ENCODE data around the gene DCAF5. TPM values are rescaled to one million over a fixed set of nuclear protein-coding genes. Genes with fewer than 3 reads are reported as not detected.
A peak's percentile ranks its signal among the peaks of the same experiment; 100 is the strongest.

DCAF5 gene
- total RNA-seq, 1 donor from 2014 or later, result 67.8 TPM

- intact Hi-C loops (cut with DNase I), result no loop called here
- no peaks in the 10 kb centered on the region for H3K27me3 ChIP-seq
Measured at GRCh38 chr14:69002069-69002468, 150.8 kb downstream of the DCAF5 start.

GRCh38 chr14:69001375-69001774 is 151.5 kb downstream of the DCAF5 start:
- H3K27ac ChIP-seq, result no peak overlapping the region
- H3K36me3 ChIP-seq, result no peaks in the 10 kb centered on the region
- no peaks in the 10 kb centered on the region for H3K9me3 ChIP-seq
- H3K27me3 ChIP-seq, result no peaks in the 10 kb centered on the region
- DNase-seq (ENCODE audit: low spot score in 2 of 2), result no peak
- H3K4me1 ChIP-seq, result peaks cover 10 to 15% of the 10 kb centered on the region in 2 donors
- intact Hi-C loops (cut with DNase I), result no loop called here
- H3K4me3 ChIP-seq, result no peak overlapping the region
- no peak for TF ChIP-seq CTCF (IDR thresholded peaks at IDR 0.05)

More at GRCh38 chr14:69002069-69002468, 150.8 kb downstream of the DCAF5 start:
- DNase-seq (ENCODE audit: low spot score in 2 of 2), result peak in 1 of 2 donors; percentile 74
- TF ChIP-seq CTCF (IDR thresholded peaks at IDR 0.05), result peak in 2 of 3 experiments; percentile 22 to 32
- Histone ChIP-seq H3K36me3 (no peaks in the 10 kb centered on the region), H3K4me1 (peaks cover 10 to 16% of the 10 kb centered on the region in 2 donors), H3K4me3 (no peak overlapping the region), H3K9me3 (no peaks in the 10 kb centered on the region), H3K27ac (no peak overlapping the region)

Other genes with a start within 250 kb of the DCAF5 start
- 814 TPM for gene ACTN1, start 173.8 kb downstream of the DCAF5 start, total RNA-seq
- 17.2 TPM for gene EXD2, start 38.4 kb upstream of the DCAF5 start, total RNA-seq
- 38.0 TPM for gene GALNT16, start 107.0 kb upstream of the DCAF5 start, total RNA-seq
- 31.1 TPM for gene ERH, start 245.2 kb upstream of the DCAF5 start, total RNA-seq
- gene SLC39A9, start 245.6 kb upstream of the DCAF5 start, total RNA-seq, result 26.2 TPM